Neural cell (in vitro differentiated cells): Measurements from ENCODE around the gene TLE1.

Experiments used
- EZH2 ChIP-seq: fragments of 200-600, 300-800 bp; shearing (Covaris generic), sonication (generic); IDR thresholded peaks from 2 replicates; pipeline ENCODE4 v1.6.1; 2014; ENCODE audit warnings: antibody characterized with exemption, low read length, borderline replicate concordance, mild to moderate bottlenecking; ENCODE audit not compliant: insufficient read depth, poor library complexity, severe bottlenecking
- TAF1 ChIP-seq: IDR thresholded peaks from 2 replicates; pipeline ENCODE4 v1.6.1; 2012; ENCODE audit warnings: low read depth
- TF ChIP-seq, protein P1 (sequence below): fragments of 450-650 bp; IDR thresholded peaks from 2 replicates; pipeline ENCODE4 v1.5.1; 2014; ENCODE audit warnings: antibody characterized with exemption, mild to moderate bottlenecking, moderate library complexity; ENCODE audit not compliant: poor library complexity, severe bottlenecking

DNA sequence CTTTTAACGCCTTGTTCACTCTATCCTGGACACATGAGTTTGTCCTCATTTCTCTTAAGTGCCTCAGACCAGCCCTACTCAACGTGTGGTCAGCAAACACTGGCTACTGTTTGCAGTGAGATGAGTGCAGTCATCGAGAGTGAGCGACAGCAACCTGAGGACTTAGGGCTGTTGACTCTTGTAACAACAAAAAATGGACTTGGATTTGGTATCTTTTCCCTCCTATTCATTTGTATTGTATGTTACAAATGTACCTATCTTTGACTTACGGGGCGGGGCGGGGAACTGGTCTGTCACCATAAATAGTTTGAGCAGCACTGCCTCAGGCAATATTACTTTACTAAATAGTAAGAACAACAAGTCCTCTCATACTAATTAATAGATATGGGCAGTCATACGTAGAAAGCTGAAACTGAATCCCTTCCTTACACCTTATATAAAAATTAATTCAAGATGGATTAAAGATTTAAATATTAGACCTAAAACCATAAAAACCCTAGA lies 84.1 kb downstream of the TLE1 start:
- TF ChIP-seq TAF1 (no peak), EZH2 (no peak)
- TF ChIP-seq, protein P1, sequence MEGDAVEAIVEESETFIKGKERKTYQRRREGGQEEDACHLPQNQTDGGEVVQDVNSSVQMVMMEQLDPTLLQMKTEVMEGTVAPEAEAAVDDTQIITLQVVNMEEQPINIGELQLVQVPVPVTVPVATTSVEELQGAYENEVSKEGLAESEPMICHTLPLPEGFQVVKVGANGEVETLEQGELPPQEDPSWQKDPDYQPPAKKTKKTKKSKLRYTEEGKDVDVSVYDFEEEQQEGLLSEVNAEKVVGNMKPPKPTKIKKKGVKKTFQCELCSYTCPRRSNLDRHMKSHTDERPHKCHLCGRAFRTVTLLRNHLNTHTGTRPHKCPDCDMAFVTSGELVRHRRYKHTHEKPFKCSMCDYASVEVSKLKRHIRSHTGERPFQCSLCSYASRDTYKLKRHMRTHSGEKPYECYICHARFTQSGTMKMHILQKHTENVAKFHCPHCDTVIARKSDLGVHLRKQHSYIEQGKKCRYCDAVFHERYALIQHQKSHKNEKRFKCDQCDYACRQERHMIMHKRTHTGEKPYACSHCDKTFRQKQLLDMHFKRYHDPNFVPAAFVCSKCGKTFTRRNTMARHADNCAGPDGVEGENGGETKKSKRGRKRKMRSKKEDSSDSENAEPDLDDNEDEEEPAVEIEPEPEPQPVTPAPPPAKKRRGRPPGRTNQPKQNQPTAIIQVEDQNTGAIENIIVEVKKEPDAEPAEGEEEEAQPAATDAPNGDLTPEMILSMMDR: no peak
